Left lobe of liver (tissue), 2 donors: ENCODE results near the gene CNKSR3. TPM values are rescaled to one million over a fixed set of nuclear protein-coding genes. Genes with fewer than 3 reads are reported as not detected.

ENCODE experiments used
- ATAC-seq: fragments of 200-7000 bp; cut with Tn5 transposase; one replicate; pipeline ENCODE4 v1.9.1; 2020; ENCODE audit warnings: mild to moderate bottlenecking, moderate library complexity
- DNase-seq: peaks from one replicate; pipeline ENCODE4 v3.0.0-alpha.2; 2020; ENCODE audit warnings: low spot score
- total RNA-seq: library from RNA; stranded (reverse); gene quantifications from one replicate; pipeline ENCODE4 v1.2.1, GENCODE V29; 2021
- donor health status: DM: no; HTN: no; CAD: no; lungs with moderate emphysema.
- donor health status: DM: no; HTN: yes; CAD: no.

The CNKSR3 gene
- total RNA-seq, 1 donor from 2014 or later: 42.9 TPM

DNA sequence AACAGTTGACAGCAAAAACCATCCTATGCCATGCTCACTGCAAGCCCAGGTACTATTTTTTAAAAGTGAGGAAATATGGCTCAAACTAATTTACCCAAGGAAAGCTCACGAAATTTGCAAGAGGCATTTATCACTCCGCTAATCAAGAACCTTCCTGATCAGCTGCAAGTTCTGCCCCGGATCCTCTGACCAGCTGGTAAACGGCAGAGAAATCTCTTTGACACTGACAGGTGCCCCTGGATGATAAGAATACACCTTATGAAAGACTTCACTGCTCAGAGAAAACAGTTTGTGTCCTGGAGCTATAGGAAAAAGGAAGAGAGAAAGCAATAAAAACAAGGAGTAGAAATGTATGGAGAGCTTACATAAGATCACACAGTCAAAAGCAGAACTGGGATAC lies 6.4 kb downstream of the CNKSR3 start:
- ATAC-seq (no peak), DNase-seq (no peak)

DNA sequence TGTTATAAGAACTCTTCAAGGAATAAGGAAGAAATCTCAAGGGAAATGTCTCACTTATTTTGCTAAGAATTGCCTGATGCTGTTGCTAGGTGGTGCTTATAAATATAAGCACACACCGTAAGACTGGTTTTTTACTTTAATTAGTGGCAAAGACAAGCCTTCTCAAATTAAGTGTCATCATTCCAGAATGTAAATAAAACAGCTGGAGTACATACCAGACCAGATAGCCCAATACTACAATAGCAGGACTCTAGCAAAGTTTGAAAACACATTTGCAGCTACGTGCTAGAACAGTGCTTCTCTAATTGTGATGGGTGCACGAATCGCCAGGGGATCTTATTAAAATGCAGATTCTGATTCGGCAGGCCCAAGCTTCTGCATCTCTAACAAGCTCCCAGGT lies 6.8 kb downstream of the CNKSR3 start:
- DNase-seq: no peak
- ATAC-seq: no peak

DNA sequence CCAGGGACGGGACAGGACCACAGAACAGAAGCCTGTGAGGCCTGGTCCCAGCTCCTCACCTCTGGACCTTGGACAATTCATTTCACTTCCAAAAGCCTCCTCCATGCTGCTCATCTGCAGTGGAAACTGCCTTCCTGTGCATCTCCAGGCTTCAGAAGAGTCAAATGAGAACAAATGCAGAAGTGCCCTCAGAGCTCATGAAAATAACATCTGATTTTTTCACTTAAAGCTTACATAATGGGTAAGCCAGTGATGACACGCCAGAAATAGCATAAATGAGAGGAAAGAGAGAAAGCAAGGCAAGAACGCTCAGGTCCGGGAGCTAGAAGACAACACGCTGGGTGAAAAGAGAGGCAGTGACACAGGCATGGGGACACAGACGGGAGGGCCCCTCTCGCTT lies 7.9 kb downstream of the CNKSR3 start:
- ATAC-seq (no peak), DNase-seq (no peak)

DNA sequence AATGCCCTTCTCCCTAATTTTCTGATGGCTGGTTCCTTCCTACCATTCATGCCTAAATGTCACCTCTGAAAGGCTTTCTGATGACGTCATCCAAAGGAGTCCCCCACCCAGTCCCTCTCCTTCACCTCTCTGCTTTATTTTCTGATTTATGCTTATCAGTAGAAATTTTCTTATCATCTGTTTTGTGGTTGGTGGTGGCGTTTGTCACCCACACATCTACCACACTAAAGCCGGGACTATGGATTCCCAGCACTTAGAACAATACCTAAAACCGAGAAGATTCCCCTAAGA lies 9.0 kb downstream of the CNKSR3 start:
- no peak for DNase-seq
- ATAC-seq: no peak

GRCh38 chr6:154500769-154501577 lies 9.5 kb downstream of the CNKSR3 start:
- no peak for DNase-seq
- ATAC-seq: peak; percentile 85

DNA sequence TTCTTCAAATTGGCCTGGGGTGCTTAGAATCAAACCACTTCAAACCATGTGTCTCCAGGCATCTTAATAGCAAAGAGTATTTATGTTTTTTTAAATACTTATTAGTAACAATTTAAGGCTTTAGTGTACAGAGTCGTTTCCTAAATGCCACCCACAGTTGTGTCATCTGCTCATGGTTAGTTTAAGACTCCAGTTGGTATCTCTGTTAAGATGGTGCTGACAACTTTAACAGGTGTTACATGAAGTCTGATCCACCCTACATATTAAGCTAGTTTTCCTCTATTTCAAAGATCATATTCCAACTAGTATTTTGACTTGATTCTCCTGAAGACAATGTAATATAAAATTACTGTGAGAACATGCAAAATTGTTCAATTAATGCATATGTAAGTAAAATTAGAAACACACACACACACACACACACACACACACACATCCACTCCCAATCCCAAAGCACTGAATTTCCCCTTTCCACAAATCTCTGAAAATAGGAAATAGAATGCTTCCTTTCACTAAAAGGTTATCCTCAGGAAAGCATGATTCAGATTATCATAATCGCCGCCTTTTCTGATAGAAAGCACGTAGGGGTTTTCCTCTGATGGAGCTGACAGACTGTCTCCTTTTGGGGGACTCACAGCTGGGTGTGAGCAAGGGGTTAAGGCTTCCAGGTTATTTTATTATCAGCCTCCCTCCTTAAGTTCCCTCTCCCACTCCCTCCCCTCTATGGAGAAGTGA lies 10.5 kb downstream of the CNKSR3 start:
- DNase-seq (no peak), ATAC-seq (no peak)

GRCh38 chr6:154498340-154498934 lies 12.0 kb downstream of the CNKSR3 start:
- ATAC-seq (peak; percentile 59), DNase-seq (no peak)

DNA sequence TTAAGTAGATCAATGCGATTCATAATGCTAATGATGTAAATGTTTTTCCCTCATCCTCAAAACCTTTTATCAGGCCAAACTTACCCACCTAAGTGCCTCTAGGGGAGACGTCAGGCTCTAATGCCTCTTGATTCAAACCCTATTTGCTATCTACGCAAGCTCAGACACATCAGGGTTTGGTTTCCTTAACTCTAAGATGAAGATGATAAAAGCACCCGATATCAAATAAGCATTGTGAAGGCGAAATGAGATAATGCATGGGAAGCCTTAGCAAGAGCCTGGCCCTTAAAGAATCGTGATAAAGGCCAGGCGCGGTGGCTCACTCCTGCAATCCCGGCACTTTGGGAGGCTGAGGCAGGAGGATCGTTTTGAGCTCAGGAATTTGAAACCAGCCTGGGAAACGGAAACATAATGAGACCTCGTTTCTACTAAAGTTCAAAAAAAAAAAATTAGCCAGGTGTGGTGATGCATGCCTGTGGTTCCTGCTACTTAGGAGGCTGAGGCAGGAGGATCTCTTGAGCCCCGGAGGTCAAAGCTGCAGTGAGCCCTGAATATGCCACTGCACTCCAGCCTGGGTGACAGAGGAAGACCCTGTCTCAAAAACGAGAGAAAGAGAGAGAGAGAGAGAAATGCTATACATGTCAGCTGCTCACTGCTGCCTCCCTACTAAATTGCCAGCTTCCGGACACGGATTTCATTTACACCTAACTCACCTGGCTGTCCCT lies 13.5 kb downstream of the CNKSR3 start:
- no peak for DNase-seq
- ATAC-seq: no peak

DNA sequence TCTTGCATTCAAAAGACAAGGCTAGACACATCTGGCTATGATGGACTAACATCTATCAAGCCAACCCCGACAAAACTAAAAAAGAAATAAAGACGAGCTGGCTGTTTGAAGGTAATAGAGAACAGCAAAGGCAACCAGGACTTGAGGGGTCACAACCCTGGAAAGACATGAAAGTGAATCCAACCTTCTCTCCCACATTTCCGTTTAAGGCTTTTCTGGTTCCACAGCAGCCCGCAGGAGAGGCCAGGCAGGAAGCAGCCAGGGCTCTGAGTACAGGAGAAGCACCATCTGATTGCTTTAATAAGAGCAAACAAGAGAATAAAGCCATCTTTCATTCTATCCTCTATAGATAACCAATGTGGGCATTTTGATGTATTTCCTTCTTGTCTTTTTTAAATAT lies 14.3 kb downstream of the CNKSR3 start:
- no peak for ATAC-seq
- DNase-seq: no peak

- no peak for DNase-seq
- ATAC-seq: no peak
Measured at GRCh38 chr6:154494592-154495311, 15.7 kb downstream of the CNKSR3 start.

DNA sequence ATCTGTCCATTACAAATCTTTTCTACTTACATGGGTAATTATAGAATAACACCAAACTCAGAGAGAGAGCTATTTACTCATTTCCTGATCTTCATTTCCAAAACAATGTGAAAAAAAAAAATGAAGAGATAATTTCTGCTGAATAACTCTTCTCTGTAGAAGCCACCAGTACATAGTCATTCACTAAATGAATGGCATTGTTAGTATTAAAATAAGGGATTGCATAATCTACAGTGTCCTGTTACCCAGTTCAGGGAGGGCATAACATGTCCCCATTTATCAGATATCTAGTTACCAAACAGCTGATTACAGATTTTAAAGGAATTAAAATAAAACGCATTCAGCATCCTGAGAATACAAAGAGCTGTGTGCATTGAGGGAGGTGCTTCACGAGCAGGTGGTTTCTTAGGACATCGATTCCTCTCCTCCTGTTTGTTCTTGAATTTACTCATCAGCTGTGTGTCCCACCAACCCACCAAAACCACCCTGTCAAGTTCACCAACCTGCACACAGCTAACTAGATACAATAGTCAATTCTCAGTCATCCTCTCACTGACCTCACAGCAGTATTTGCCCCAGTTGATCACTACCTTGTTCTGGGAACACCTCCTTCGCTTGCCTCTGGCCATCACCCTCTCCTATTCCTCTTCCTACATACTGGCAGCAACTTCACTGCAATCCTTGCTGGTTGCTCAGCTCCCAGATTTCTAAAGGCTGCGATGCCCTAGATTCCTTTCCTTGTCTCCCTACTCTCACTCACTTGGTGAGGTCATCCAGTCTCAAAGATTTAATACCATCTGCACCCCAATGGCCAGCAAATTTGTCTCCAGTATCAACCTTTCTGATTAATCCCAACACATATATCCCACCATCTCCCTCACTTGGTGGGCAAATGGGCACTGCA lies 18.7 kb downstream of the CNKSR3 start:
- ATAC-seq: peak; percentile 62
- DNase-seq: no peak

- DNase-seq (no peak), ATAC-seq (no peak)
Measured at GRCh38 chr6:154489822-154490221, 20.7 kb downstream of the CNKSR3 start.

DNA sequence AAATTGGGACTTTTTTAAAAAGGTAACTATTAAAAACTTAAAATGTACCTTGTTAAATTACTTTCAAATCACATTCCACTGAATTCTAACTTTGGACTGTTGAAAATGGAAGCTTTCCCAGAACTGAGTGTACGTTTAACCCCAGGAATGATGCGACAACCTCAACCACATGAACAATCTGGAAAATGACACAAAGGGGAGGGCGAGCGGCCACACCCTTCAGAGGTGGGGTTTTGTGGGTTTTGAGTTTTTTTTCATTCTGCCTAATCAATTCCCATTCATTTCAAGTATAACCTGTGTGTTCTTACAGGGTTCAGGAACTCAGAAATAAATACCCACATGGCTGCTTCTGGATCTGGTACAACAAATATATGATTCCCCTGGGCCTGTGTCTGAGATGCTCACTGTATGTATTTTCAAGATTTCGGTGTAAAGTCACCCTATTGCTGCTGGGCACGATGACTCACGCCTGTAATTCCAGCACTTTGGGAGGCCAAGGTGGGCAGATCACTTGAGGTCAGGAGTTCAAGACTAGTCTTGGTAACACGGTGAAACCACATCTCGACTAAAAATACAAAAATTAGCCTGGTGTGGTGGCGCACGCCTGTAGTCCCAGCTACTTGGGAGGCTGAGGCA lies 21.6 kb downstream of the CNKSR3 start:
- peak; percentile 77 for DNase-seq
- ATAC-seq: peak; percentile 83

GRCh38 chr6:154488248-154488593 lies 22.3 kb downstream of the CNKSR3 start:
- DNase-seq: no peak
- no peak for ATAC-seq

- DNase-seq (no peak), ATAC-seq (peak; percentile 66)
Measured at GRCh38 chr6:154487367-154488247, 22.9 kb downstream of the CNKSR3 start.

GRCh38 chr6:154485815-154486214 lies 24.7 kb downstream of the CNKSR3 start:
- ATAC-seq (no peak), DNase-seq (no peak)

DNA sequence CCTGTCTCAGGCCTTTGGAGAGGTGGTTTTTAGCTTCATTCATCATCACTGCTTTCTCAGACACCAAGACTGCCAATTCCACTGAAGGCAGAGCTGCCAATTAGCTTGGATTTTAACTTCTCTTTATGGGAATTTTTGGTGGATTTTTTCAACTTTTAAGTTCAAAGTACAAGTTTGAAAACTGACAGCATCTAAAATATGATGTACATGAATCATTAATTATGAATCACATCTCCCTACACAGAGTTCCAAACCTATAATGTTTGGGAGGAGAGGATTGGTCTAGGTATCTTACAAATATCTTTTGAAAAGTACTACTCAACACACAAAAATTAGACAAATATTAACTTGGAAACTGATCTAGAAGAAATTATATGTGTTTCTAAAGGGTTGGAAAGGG lies 25.5 kb downstream of the CNKSR3 start:
- ATAC-seq (no peak), DNase-seq (no peak)

DNA sequence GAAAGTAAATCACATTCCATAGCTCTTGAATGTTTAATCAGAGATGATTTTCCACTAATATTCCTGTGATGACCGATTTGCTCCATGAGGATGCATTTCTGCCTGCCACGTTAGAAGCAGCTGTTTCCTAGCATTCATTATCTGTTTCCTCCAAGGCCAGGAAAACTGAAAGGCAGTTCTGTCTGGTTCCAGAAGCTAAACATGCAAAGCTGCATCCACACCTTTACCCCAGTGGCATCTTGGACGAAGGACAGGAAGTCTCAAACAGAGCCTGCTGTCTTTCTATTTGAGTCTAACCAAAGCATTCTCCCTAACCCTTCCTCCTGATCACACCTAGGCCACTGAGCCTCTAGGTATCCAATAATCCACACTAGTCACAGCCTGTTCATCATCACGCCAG lies 27.6 kb downstream of the CNKSR3 start:
- ATAC-seq (peak; percentile 6), DNase-seq (no peak)
